HEK293 (cell line): ENCODE measurements around the gene MLX.

Experiments used
- BCL11A ChIP-seq: fragments of 450-650 bp; formaldehyde crosslinking; IDR thresholded peaks from 2 replicates; pipeline ENCODE4 v1.5.1; 2016; ENCODE audit warnings: low read depth, missing biosample characterization, missing genetic modification characterization
- GLI4 ChIP-seq: fragments of 450-650 bp; formaldehyde crosslinking; IDR thresholded peaks from 2 replicates; pipeline ENCODE4 v1.5.1; 2016; ENCODE audit warnings: missing biosample characterization, missing genetic modification characterization
- KLF17 ChIP-seq: fragments of 450-650 bp; formaldehyde crosslinking; IDR thresholded peaks from 2 replicates; pipeline ENCODE4 v1.5.1; 2016; ENCODE audit warnings: missing biosample characterization, missing genetic modification characterization
- KLF7 ChIP-seq: fragments of 450-650 bp; formaldehyde crosslinking; IDR thresholded peaks from 2 replicates; pipeline ENCODE4 v1.5.1; 2016; ENCODE audit warnings: missing biosample characterization, missing genetic modification characterization, borderline replicate concordance
- MZF1 ChIP-seq: fragments of 450-650 bp; formaldehyde crosslinking; IDR thresholded peaks from 2 replicates; pipeline ENCODE4 v1.5.1; 2017; ENCODE audit warnings: missing biosample characterization, missing genetic modification characterization, borderline replicate concordance
- ZBTB10 ChIP-seq: fragments of 450-650 bp; formaldehyde crosslinking; IDR thresholded peaks from 2 replicates; pipeline ENCODE4 v1.5.1; 2016; ENCODE audit warnings: missing biosample characterization, missing genetic modification characterization
- ZBTB44 ChIP-seq: fragments of 450-650 bp; IDR thresholded peaks from 2 replicates; pipeline ENCODE4 v1.5.1; 2018; ENCODE audit warnings: missing biosample characterization, mild to moderate bottlenecking, missing genetic modification characterization
- ZEB2 ChIP-seq: fragments of 450-650 bp; formaldehyde crosslinking; IDR thresholded peaks from 2 replicates; pipeline ENCODE4 v1.5.1; 2016; ENCODE audit warnings: missing biosample characterization, missing genetic modification characterization
- ZFP37 ChIP-seq: fragments of 450-650 bp; formaldehyde crosslinking; IDR thresholded peaks from 2 replicates; pipeline ENCODE4 v1.5.1; 2016; ENCODE audit warnings: missing biosample characterization, missing genetic modification characterization
- ZNF10 ChIP-seq: fragments of 450-650 bp; formaldehyde crosslinking; IDR thresholded peaks from 2 replicates; pipeline ENCODE4 v1.5.1; 2017; ENCODE audit warnings: missing biosample characterization, missing genetic modification characterization
- ZNF16 ChIP-seq: fragments of 450-650 bp; formaldehyde crosslinking; IDR thresholded peaks from 2 replicates; pipeline ENCODE4 v1.5.1; 2016; ENCODE audit warnings: low read depth, missing biosample characterization, missing genetic modification characterization
- ZNF214 ChIP-seq: fragments of 450-650 bp; formaldehyde crosslinking; IDR thresholded peaks from 2 replicates; pipeline ENCODE4 v1.5.1; 2017; ENCODE audit warnings: missing biosample characterization, mild to moderate bottlenecking, missing genetic modification characterization, borderline replicate concordance
- ZNF354C ChIP-seq: fragments of 450-650 bp; formaldehyde crosslinking; IDR thresholded peaks from 2 replicates; pipeline ENCODE4 v1.5.1; 2016; ENCODE audit warnings: missing biosample characterization, missing genetic modification characterization, low read depth, borderline replicate concordance
- ZNF423 ChIP-seq: fragments of 450-650 bp; formaldehyde crosslinking; IDR thresholded peaks from 2 replicates; pipeline ENCODE4 v1.5.1; 2016; ENCODE audit warnings: missing biosample characterization, missing genetic modification characterization
- ZNF600 ChIP-seq: fragments of 450-650 bp; formaldehyde crosslinking; IDR thresholded peaks from 2 replicates; pipeline ENCODE4 v1.5.1; 2016; ENCODE audit warnings: missing biosample characterization, missing genetic modification characterization
- ZNF610 ChIP-seq: fragments of 450-650 bp; formaldehyde crosslinking; IDR thresholded peaks from 2 replicates; pipeline ENCODE4 v1.5.1; 2016; ENCODE audit warnings: missing biosample characterization, missing genetic modification characterization, borderline replicate concordance
- ZNF629 ChIP-seq: fragments of 450-650 bp; formaldehyde crosslinking; IDR thresholded peaks from 2 replicates; pipeline ENCODE4 v1.5.1; 2017; ENCODE audit warnings: missing biosample characterization, missing genetic modification characterization
- ZNF654 ChIP-seq: fragments of 450-650 bp; formaldehyde crosslinking; IDR thresholded peaks from 2 replicates; pipeline ENCODE4 v1.5.1; 2016; ENCODE audit warnings: low read depth, missing biosample characterization, missing genetic modification characterization
- ZXDB ChIP-seq: fragments of 450-650 bp; formaldehyde crosslinking; IDR thresholded peaks from 2 replicates; pipeline ENCODE4 v1.5.1; 2016; ENCODE audit warnings: missing biosample characterization, missing genetic modification characterization
- TF ChIP-seq, protein P1 (sequence below): fragments of 450-650 bp; formaldehyde crosslinking; IDR thresholded peaks from 2 replicates; pipeline ENCODE4 v1.5.1; 2016; ENCODE audit warnings: missing biosample characterization, missing genetic modification characterization
- TF ChIP-seq, protein P2 (sequence below): fragments of 450-650 bp; formaldehyde crosslinking; IDR thresholded peaks from 2 replicates; pipeline ENCODE4 v1.5.1; 2017; ENCODE audit warnings: missing biosample characterization, missing genetic modification characterization
- TF ChIP-seq, protein P3 (sequence below): fragments of 450-650 bp; formaldehyde crosslinking; optimal IDR thresholded peaks from 2 replicates; pipeline ENCODE3; 2016; ENCODE audit warnings: missing biosample characterization, mild to moderate bottlenecking, missing genetic modification characterization
- TF ChIP-seq, protein P4 (sequence below): fragments of 450-650 bp; formaldehyde crosslinking; IDR thresholded peaks from 2 replicates; pipeline ENCODE4 v1.5.1; 2016; ENCODE audit warnings: missing biosample characterization, missing genetic modification characterization

Gene MLX

DNA sequence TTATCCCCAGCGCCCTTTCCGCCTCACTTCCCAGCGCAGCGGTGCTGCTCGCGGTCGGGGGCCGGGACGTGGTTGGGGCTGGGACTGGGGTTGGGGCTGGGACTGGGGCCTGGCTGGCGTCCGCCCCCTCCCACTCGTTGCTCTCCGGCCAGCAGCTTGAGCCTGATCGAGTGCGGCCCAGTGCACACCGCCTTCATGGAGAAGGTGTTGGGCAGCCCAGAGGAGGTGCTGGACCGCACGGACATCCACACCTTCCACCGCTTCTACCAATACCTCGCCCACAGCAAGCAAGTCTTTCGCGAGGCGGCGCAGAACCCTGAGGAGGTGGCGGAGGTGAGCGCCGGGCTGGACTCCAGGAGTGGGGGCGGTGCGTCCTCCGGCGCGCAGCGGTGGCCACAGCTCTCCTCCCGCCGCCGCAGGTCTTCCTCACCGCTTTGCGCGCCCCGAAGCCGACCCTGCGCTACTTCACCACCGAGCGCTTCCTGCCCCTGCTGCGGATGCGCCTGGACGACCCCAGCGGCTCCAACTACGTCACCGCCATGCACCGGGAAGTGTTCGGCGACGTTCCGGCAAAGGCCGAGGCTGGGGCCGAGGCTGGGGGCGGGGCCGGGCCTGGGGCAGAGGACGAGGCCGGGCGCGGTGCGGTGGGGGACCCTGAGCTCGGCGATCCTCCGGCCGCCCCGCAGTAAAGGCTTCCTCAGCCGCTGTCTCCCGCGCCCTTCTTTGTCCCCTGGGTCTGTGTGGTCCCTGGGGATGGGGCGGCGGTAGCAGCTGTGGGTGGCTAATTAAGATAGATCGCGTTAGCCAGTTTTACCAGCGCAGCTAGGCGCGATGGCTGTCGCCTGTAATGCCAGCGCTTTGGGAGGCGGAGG, 12.4 kb upstream of the MLX start (continued):
- TF ChIP-seq, protein P1, sequence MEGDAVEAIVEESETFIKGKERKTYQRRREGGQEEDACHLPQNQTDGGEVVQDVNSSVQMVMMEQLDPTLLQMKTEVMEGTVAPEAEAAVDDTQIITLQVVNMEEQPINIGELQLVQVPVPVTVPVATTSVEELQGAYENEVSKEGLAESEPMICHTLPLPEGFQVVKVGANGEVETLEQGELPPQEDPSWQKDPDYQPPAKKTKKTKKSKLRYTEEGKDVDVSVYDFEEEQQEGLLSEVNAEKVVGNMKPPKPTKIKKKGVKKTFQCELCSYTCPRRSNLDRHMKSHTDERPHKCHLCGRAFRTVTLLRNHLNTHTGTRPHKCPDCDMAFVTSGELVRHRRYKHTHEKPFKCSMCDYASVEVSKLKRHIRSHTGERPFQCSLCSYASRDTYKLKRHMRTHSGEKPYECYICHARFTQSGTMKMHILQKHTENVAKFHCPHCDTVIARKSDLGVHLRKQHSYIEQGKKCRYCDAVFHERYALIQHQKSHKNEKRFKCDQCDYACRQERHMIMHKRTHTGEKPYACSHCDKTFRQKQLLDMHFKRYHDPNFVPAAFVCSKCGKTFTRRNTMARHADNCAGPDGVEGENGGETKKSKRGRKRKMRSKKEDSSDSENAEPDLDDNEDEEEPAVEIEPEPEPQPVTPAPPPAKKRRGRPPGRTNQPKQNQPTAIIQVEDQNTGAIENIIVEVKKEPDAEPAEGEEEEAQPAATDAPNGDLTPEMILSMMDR (tag by site-specific recombination), result peak; percentile 73
- 0 out of 2 replicates have a peak, but pooled peaks have one; percentile 50 for TF ChIP-seq ZNF610 (tag by site-specific recombination)
- TF ChIP-seq ZNF654 (tag by site-specific recombination), result no peak
- no peak for TF ChIP-seq ZNF354C
- peak; percentile 99 for TF ChIP-seq ZXDB
- TF ChIP-seq ZNF10 (tag by site-specific recombination), result peak; percentile 96
- TF ChIP-seq ZEB2 (tag by site-specific recombination), result peak; percentile 91
- TF ChIP-seq ZBTB10, result 0 out of 2 replicates have a peak, but pooled peaks have one; percentile 23
- TF ChIP-seq KLF17 (tag by site-specific recombination), result peak; percentile 76
- TF ChIP-seq, protein P2, sequence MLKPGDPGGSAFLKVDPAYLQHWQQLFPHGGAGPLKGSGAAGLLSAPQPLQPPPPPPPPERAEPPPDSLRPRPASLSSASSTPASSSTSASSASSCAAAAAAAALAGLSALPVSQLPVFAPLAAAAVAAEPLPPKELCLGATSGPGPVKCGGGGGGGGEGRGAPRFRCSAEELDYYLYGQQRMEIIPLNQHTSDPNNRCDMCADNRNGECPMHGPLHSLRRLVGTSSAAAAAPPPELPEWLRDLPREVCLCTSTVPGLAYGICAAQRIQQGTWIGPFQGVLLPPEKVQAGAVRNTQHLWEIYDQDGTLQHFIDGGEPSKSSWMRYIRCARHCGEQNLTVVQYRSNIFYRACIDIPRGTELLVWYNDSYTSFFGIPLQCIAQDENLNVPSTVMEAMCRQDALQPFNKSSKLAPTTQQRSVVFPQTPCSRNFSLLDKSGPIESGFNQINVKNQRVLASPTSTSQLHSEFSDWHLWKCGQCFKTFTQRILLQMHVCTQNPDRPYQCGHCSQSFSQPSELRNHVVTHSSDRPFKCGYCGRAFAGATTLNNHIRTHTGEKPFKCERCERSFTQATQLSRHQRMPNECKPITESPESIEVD, result no peak; the same call in 1 of the 2 replicates
- TF ChIP-seq ZNF600 (tag by site-specific recombination), result peak; percentile 99
- TF ChIP-seq, protein P3, sequence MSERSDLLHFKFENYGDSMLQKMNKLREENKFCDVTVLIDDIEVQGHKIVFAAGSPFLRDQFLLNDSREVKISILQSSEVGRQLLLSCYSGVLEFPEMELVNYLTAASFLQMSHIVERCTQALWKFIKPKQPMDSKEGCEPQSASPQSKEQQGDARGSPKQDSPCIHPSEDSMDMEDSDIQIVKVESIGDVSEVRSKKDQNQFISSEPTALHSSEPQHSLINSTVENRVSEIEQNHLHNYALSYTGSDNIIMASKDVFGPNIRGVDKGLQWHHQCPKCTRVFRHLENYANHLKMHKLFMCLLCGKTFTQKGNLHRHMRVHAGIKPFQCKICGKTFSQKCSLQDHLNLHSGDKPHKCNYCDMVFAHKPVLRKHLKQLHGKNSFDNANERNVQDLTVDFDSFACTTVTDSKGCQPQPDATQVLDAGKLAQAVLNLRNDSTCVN (tag by site-specific recombination), result peak; percentile 97
- TF ChIP-seq ZNF214 (tag by site-specific recombination), result no peak
- TF ChIP-seq ZNF423 (tag by site-specific recombination), result peak; percentile 73
- TF ChIP-seq MZF1, result no peak
- TF ChIP-seq ZBTB44 (tag by site-specific recombination), result peak; percentile 61; the same call in 1 of the 2 replicates
- TF ChIP-seq GLI4 (tag by site-specific recombination), result peak; percentile 20; the same call in 1 of the 2 replicates
- 0 out of 2 replicates have a peak, but pooled peaks have one; percentile 55 for TF ChIP-seq ZFP37 (tag by site-specific recombination)
- peak; percentile 98 for TF ChIP-seq ZNF629 (tag by site-specific recombination)
- 0 out of 2 replicates have a peak, but pooled peaks have one; percentile 37 for TF ChIP-seq KLF7
- TF ChIP-seq, protein P4, sequence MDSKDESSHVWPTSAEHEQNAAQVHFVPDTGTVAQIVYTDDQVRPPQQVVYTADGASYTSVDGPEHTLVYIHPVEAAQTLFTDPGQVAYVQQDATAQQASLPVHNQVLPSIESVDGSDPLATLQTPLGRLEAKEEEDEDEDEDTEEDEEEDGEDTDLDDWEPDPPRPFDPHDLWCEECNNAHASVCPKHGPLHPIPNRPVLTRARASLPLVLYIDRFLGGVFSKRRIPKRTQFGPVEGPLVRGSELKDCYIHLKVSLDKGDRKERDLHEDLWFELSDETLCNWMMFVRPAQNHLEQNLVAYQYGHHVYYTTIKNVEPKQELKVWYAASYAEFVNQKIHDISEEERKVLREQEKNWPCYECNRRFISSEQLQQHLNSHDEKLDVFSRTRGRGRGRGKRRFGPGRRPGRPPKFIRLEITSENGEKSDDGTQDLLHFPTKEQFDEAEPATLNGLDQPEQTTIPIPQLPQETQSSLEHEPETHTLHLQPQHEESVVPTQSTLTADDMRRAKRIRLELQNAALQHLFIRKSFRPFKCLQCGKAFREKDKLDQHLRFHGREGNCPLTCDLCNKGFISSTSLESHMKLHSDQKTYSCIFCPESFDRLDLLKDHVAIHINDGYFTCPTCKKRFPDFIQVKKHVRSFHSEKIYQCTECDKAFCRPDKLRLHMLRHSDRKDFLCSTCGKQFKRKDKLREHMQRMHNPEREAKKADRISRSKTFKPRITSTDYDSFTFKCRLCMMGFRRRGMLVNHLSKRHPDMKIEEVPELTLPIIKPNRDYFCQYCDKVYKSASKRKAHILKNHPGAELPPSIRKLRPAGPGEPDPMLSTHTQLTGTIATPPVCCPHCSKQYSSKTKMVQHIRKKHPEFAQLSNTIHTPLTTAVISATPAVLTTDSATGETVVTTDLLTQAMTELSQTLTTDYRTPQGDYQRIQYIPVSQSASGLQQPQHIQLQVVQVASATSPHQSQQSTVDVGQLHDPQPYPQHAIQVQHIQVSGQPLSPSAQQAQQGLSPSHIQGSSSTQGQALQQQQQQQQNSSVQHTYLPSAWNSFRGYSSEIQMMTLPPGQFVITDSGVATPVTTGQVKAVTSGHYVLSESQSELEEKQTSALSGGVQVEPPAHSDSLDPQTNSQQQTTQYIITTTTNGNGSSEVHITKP, result peak; percentile 83
- TF ChIP-seq ZNF16 (tag by site-specific recombination), result no peak
- peak; percentile 69 for TF ChIP-seq BCL11A (tag by site-specific recombination)
